ENCODE results near the gene PRAMEF33.
"Not testable (repeated sequence)": the region's sequence is repeated elsewhere in the genome, so short reads cannot be mapped to it uniquely, and the experiment has no call there.

Gene PRAMEF33

GRCh38 chr1:13303239-13303638 lies at the start of gene PRAMEF33:
PRAMEF33 (plus strand) TSS chr1:13303539; CDS start chr1:13305955, 2,416 bp downstream.
- DNase-seq = not testable (repeated sequence)

- DNase-seq = not testable (repeated sequence)
These were observed 49.4 kb upstream of the PRAMEF33 start, which contains the start of gene PRAMEF5 for GRCh38 chr1:13253898-13254297. PRAMEF5 (plus strand) TSS chr1:13254198; CDS start chr1:13259269, 5,071 bp downstream.

GRCh38 chr1:13265124-13265523 lies 38.2 kb upstream of the PRAMEF33 start:
- not testable (repeated sequence) for DNase-seq

GRCh38 chr1:13277016-13277415 lies 26.3 kb upstream of the PRAMEF33 start:
- DNase-seq = not testable (repeated sequence)

- not testable (repeated sequence) for DNase-seq
These were observed 23.7 kb upstream of the PRAMEF33 start for GRCh38 chr1:13279617-13280016.

- DNase-seq = not testable (repeated sequence)
These were observed 18.3 kb upstream of the PRAMEF33 start, which contains the start of gene PRAMEF8 for GRCh38 chr1:13285037-13285436. PRAMEF8 (minus strand) TSS chr1:13285137; CDS start chr1:13284091, 1,046 bp downstream.

GRCh38 chr1:13289030-13289429 lies 14.3 kb upstream of the PRAMEF33 start:
- not testable (repeated sequence) for DNase-seq

- DNase-seq = not testable (repeated sequence)
These were observed 6.0 kb upstream of the PRAMEF33 start for GRCh38 chr1:13297216-13297931.

GRCh38 chr1:13298699-13299098 lies 4.6 kb upstream of the PRAMEF33 start:
- not testable (repeated sequence) for DNase-seq

- not testable (repeated sequence) for DNase-seq
These were observed 1.1 kb upstream of the PRAMEF33 start for GRCh38 chr1:13302197-13302596.

- DNase-seq = not testable (repeated sequence)
These were observed 11.9 kb downstream of the PRAMEF33 start, which contains the start of gene PRAMEF15 for GRCh38 chr1:13315281-13315680. PRAMEF15 (plus strand) TSS chr1:13315581; CDS start chr1:13318408, 2,827 bp downstream.

- DNase-seq = not testable (repeated sequence)
These were observed 39.2 kb downstream of the PRAMEF33 start for GRCh38 chr1:13342496-13342895.

- not testable (repeated sequence) for DNase-seq
These were observed 43.7 kb downstream of the PRAMEF33 start, which contains the start of gene PRAMEF14 for GRCh38 chr1:13347034-13347433. PRAMEF14 (minus strand) TSS chr1:13347134; CDS start chr1:13345314, 1,820 bp downstream.

GRCh38 chr1:13353476-13353875 lies 50.1 kb downstream of the PRAMEF33 start:
- not testable (repeated sequence) for DNase-seq

GRCh38 chr1:13354475-13354874 lies 51.1 kb downstream of the PRAMEF33 start:
- DNase-seq = not testable (repeated sequence)

- not testable (repeated sequence) for DNase-seq
These were observed 53.4 kb downstream of the PRAMEF33 start for GRCh38 chr1:13356774-13357173.
